HEK293 (cell line): ENCODE measurements around the gene GNPTG.

Source experiments
- BCL11B ChIP-seq: fragments of 450-650 bp; formaldehyde crosslinking; IDR thresholded peaks from 2 replicates; pipeline ENCODE4 v1.5.1; 2016; ENCODE audit warnings: low read depth, missing biosample characterization, missing genetic modification characterization
- HOXA7 ChIP-seq: sonication (generic); formaldehyde crosslinking; IDR thresholded peaks from 2 replicates; pipeline ENCODE4 v1.8.1; 2022; ENCODE audit warnings: missing genetic modification reagents, borderline replicate concordance
- HOXD13 ChIP-seq: sonication (generic); formaldehyde crosslinking; IDR thresholded peaks from 2 replicates; pipeline ENCODE4 v1.8.0; 2022; ENCODE audit warnings: missing genetic modification reagents, borderline replicate concordance
- KLF1 ChIP-seq: fragments of 450-650 bp; formaldehyde crosslinking; IDR thresholded peaks from 2 replicates; pipeline ENCODE4 v1.5.1; 2016; ENCODE audit warnings: missing biosample characterization, missing genetic modification characterization
- KLF16 ChIP-seq: fragments of 450-650 bp; formaldehyde crosslinking; IDR thresholded peaks from 2 replicates; pipeline ENCODE4 v1.5.1; 2017; ENCODE audit warnings: missing biosample characterization, missing genetic modification characterization
- MZF1 ChIP-seq: fragments of 450-650 bp; formaldehyde crosslinking; IDR thresholded peaks from 2 replicates; pipeline ENCODE4 v1.5.1; 2017; ENCODE audit warnings: missing biosample characterization, missing genetic modification characterization, borderline replicate concordance
- RBAK ChIP-seq: fragments of 450-650 bp; formaldehyde crosslinking; IDR thresholded peaks from 2 replicates; pipeline ENCODE4 v1.5.1; 2016; ENCODE audit warnings: missing biosample characterization, missing genetic modification characterization
- ZBTB48 ChIP-seq: fragments of 450-650 bp; formaldehyde crosslinking; IDR thresholded peaks from 2 replicates; pipeline ENCODE4 v1.5.1; 2016; ENCODE audit warnings: missing biosample characterization, missing genetic modification characterization
- ZBTB7A ChIP-seq: fragments of 450-650 bp; formaldehyde crosslinking; IDR thresholded peaks from 2 replicates; pipeline ENCODE4 v1.5.1; 2016; ENCODE audit warnings: low read depth, missing biosample characterization, missing genetic modification characterization
- ZEB2 ChIP-seq: fragments of 450-650 bp; formaldehyde crosslinking; IDR thresholded peaks from 2 replicates; pipeline ENCODE4 v1.5.1; 2016; ENCODE audit warnings: missing biosample characterization, missing genetic modification characterization
- ZFP37 ChIP-seq: fragments of 450-650 bp; formaldehyde crosslinking; IDR thresholded peaks from 2 replicates; pipeline ENCODE4 v1.5.1; 2016; ENCODE audit warnings: missing biosample characterization, missing genetic modification characterization
- ZNF211 ChIP-seq: fragments of 450-650 bp; formaldehyde crosslinking; IDR thresholded peaks from 2 replicates; pipeline ENCODE4 v1.5.1; 2016; ENCODE audit warnings: low read depth, missing biosample characterization, missing genetic modification characterization
- ZNF311 ChIP-seq: fragments of 450-650 bp; formaldehyde crosslinking; IDR thresholded peaks from 2 replicates; pipeline ENCODE4 v1.5.1; 2017; ENCODE audit warnings: missing biosample characterization, missing genetic modification characterization, borderline replicate concordance
- ZNF350 ChIP-seq: fragments of 450-650 bp; formaldehyde crosslinking; IDR thresholded peaks from 2 replicates; pipeline ENCODE4 v1.5.0; 2017; ENCODE audit warnings: missing biosample characterization, mild to moderate bottlenecking, missing genetic modification characterization
- ZNF366 ChIP-seq: fragments of 450-650 bp; formaldehyde crosslinking; conservative IDR thresholded peaks from 2 replicates; pipeline ENCODE4 v1.5.1; 2016; ENCODE audit warnings: missing biosample characterization, missing genetic modification characterization
- ZNF48 ChIP-seq: fragments of 450-650 bp; formaldehyde crosslinking; IDR thresholded peaks from 2 replicates; pipeline ENCODE4 v1.5.1; 2016; ENCODE audit warnings: missing biosample characterization, missing genetic modification characterization
- ZNF501 ChIP-seq: fragments of 450-650 bp; formaldehyde crosslinking; IDR thresholded peaks from 2 replicates; pipeline ENCODE4 v1.5.1; 2016; ENCODE audit warnings: missing biosample characterization, missing genetic modification characterization
- ZNF555 ChIP-seq: fragments of 450-650 bp; formaldehyde crosslinking; conservative IDR thresholded peaks from 2 replicates; pipeline ENCODE4 v1.5.1; 2017; ENCODE audit warnings: missing biosample characterization, mild to moderate bottlenecking, missing genetic modification characterization, inconsistent platforms
- ZNF626 ChIP-seq: fragments of 450-650 bp; sonication (Bioruptor Pico); formaldehyde crosslinking; IDR thresholded peaks from 2 replicates; pipeline ENCODE4 v1.5.1; 2018; ENCODE audit warnings: missing biosample characterization, missing genetic modification characterization, inconsistent platforms
- ZNF658 ChIP-seq: fragments of 450-650 bp; formaldehyde crosslinking; IDR thresholded peaks from 2 replicates; pipeline ENCODE4; 2016; ENCODE audit warnings: missing biosample characterization, missing genetic modification characterization
- ZNF670 ChIP-seq: fragments of 450-650 bp; formaldehyde crosslinking; IDR thresholded peaks from 2 replicates; pipeline ENCODE4 v1.5.1; 2016; ENCODE audit warnings: missing biosample characterization, missing genetic modification characterization, low read depth
- ZNF747 ChIP-seq: fragments of 450-650 bp; formaldehyde crosslinking; IDR thresholded peaks from 2 replicates; pipeline ENCODE4 v1.5.1; 2016; ENCODE audit warnings: missing biosample characterization, missing genetic modification characterization
- ZNF76 ChIP-seq: fragments of 450-650 bp; formaldehyde crosslinking; IDR thresholded peaks from 2 replicates; pipeline ENCODE4; 2016; ENCODE audit warnings: low read depth, missing biosample characterization, missing genetic modification characterization, borderline replicate concordance
- ZNF777 ChIP-seq: fragments of 450-650 bp; formaldehyde crosslinking; IDR thresholded peaks from 2 replicates; pipeline ENCODE4 v1.5.1; 2017; ENCODE audit warnings: missing biosample characterization, missing genetic modification characterization, borderline replicate concordance
- ZSCAN23 ChIP-seq: fragments of 450-650 bp; formaldehyde crosslinking; IDR thresholded peaks from 2 replicates; pipeline ENCODE4 v1.5.1; 2016; ENCODE audit warnings: missing biosample characterization, missing genetic modification characterization
- TF ChIP-seq, protein P1 (sequence below): fragments of 450-650 bp; formaldehyde crosslinking; IDR thresholded peaks from 2 replicates; pipeline ENCODE4 v1.5.1; 2016; ENCODE audit warnings: missing biosample characterization, missing genetic modification characterization
- TF ChIP-seq, protein P2 (sequence below): fragments of 450-650 bp; formaldehyde crosslinking; IDR thresholded peaks from 2 replicates; pipeline ENCODE4 v1.5.1; 2016; ENCODE audit warnings: missing biosample characterization, missing genetic modification characterization, low read depth
- TF ChIP-seq, protein P3 (sequence below): fragments of 450-650 bp; formaldehyde crosslinking; IDR thresholded peaks from 2 replicates; pipeline ENCODE4 v1.5.1; 2016; ENCODE audit warnings: missing biosample characterization, missing genetic modification characterization
- TF ChIP-seq, protein P4 (sequence below): fragments of 450-650 bp; formaldehyde crosslinking; IDR thresholded peaks from 2 replicates; pipeline ENCODE4 v1.5.1; 2017; ENCODE audit warnings: missing biosample characterization, missing genetic modification characterization
- TF ChIP-seq, protein P5 (sequence below): fragments of 450-650 bp; formaldehyde crosslinking; IDR thresholded peaks from 2 replicates; pipeline ENCODE4 v1.5.1; 2016; ENCODE audit warnings: missing biosample characterization, missing genetic modification characterization

Gene GNPTG

DNA sequence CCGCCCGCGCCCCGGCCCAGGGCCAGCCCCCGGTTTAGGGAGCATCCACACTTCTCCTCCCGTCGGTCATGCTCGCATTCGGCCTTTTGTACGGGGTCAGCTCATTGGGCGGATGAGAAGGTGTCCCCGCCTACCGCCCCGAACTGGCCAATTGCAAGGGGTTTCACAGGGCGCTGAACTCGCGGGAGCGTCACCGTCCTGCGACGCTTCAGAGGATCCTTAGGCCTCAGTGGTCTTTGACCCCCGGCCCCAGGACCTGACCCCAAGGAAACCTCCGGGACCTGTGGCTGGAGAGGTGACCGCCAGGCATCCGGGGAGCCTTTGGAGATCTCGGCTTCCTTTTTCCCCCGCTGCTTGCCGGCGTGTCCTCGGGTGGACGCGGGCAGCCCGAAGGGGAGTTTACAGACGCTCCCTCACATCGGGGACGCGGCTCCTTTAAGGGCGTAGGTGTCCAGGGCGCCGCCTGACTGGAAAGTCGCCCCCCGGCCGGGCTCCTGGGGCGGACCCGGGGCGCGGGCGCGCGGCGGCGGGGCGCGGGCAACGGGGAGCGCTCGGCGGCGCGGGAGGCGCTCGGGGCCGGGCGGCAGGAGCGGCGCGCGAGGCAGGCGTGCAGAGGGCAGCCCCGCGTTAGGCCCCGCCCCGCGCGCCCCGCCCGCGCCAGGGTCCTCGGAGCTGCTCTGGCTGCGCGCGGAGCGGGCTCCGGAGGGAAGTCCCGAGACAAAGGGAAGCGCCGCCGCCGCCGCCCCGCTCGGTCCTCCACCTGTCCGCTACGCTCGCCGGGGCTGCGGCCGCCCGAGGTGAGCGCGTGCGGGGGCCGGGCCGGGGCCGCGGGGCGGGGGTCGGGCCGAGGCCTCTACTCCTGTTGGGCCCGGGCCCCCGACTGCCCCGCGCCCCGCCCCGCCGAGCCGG is 42.5 kb upstream of the GNPTG start, which contains the start of gene UBE2I (continued):
- TF ChIP-seq ZNF366 (tag by site-specific recombination) (no peak), ZNF626 (tag by site-specific recombination) (no peak), ZBTB48 (tag by site-specific recombination) (peak; percentile 100), ZSCAN23 (tag by site-specific recombination) (0 out of 2 replicates have a peak, but pooled peaks have one; percentile 73), ZNF311 (tag by site-specific recombination) (no peak), ZNF670 (tag by site-specific recombination) (no peak), ZNF211 (tag by site-specific recombination) (no peak), HOXD13 (CRISPR knock-in tag) (no peak), BCL11B (tag by site-specific recombination) (peak; percentile 94), ZNF76 (tag by site-specific recombination) (peak; percentile 85), ZNF350 (no peak), HOXA7 (CRISPR knock-in tag) (no peak), KLF16 (tag by site-specific recombination) (peak; percentile 96), ZNF777 (tag by site-specific recombination) (peak; percentile 100), MZF1 (tag by site-specific recombination) (no peak), ZFP37 (tag by site-specific recombination) (peak; percentile 62; the same call in 1 of the 2 replicates), RBAK (tag by site-specific recombination) (no peak), ZNF747 (tag by site-specific recombination) (no peak), ZNF501 (tag by site-specific recombination) (peak; percentile 82; the same call in 1 of the 2 replicates), ZNF555 (tag by site-specific recombination) (no peak), ZBTB7A (peak; percentile 89), ZNF658 (no peak), KLF1 (tag by site-specific recombination) (peak; percentile 65), ZNF48 (tag by site-specific recombination) (no peak), ZEB2 (tag by site-specific recombination) (peak; percentile 96)
- TF ChIP-seq, protein P1, sequence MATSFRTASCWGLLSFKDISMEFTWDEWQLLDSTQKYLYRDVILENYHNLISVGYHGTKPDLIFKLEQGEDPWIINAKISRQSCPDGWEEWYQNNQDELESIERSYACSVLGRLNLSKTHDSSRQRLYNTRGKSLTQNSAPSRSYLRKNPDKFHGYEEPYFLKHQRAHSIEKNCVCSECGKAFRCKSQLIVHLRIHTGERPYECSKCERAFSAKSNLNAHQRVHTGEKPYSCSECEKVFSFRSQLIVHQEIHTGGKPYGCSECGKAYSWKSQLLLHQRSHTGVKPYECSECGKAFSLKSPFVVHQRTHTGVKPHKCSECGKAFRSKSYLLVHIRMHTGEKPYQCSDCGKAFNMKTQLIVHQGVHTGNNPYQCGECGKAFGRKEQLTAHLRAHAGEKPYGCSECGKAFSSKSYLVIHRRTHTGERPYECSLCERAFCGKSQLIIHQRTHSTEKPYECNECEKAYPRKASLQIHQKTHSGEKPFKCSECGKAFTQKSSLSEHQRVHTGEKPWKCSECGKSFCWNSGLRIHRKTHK (tag by site-specific recombination) = no peak
- TF ChIP-seq, protein P2, sequence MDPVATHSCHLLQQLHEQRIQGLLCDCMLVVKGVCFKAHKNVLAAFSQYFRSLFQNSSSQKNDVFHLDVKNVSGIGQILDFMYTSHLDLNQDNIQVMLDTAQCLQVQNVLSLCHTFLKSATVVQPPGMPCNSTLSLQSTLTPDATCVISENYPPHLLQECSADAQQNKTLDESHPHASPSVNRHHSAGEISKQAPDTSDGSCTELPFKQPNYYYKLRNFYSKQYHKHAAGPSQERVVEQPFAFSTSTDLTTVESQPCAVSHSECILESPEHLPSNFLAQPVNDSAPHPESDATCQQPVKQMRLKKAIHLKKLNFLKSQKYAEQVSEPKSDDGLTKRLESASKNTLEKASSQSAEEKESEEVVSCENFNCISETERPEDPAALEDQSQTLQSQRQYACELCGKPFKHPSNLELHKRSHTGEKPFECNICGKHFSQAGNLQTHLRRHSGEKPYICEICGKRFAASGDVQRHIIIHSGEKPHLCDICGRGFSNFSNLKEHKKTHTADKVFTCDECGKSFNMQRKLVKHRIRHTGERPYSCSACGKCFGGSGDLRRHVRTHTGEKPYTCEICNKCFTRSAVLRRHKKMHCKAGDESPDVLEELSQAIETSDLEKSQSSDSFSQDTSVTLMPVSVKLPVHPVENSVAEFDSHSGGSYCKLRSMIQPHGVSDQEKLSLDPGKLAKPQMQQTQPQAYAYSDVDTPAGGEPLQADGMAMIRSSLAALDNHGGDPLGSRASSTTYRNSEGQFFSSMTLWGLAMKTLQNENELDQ (tag by site-specific recombination) = no peak
- TF ChIP-seq, protein P3, sequence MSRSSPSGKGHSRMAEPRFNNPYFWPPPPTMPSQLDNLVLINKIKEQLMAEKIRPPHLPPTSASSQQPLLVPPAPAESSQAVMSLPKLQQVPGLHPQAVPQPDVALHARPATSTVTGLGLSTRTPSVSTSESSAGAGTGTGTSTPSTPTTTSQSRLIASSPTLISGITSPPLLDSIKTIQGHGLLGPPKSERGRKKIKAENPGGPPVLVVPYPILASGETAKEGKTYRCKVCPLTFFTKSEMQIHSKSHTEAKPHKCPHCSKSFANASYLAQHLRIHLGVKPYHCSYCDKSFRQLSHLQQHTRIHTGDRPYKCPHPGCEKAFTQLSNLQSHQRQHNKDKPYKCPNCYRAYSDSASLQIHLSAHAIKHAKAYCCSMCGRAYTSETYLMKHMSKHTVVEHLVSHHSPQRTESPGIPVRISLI = no peak
- TF ChIP-seq, protein P4, sequence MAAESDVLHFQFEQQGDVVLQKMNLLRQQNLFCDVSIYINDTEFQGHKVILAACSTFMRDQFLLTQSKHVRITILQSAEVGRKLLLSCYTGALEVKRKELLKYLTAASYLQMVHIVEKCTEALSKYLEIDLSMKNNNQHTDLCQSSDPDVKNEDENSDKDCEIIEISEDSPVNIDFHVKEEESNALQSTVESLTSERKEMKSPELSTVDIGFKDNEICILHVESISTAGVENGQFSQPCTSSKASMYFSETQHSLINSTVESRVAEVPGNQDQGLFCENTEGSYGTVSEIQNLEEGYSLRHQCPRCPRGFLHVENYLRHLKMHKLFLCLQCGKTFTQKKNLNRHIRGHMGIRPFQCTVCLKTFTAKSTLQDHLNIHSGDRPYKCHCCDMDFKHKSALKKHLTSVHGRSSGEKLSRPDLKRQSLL (tag by site-specific recombination) = 0 out of 2 replicates have a peak, but pooled peaks have one; percentile 18
- TF ChIP-seq, protein P5, sequence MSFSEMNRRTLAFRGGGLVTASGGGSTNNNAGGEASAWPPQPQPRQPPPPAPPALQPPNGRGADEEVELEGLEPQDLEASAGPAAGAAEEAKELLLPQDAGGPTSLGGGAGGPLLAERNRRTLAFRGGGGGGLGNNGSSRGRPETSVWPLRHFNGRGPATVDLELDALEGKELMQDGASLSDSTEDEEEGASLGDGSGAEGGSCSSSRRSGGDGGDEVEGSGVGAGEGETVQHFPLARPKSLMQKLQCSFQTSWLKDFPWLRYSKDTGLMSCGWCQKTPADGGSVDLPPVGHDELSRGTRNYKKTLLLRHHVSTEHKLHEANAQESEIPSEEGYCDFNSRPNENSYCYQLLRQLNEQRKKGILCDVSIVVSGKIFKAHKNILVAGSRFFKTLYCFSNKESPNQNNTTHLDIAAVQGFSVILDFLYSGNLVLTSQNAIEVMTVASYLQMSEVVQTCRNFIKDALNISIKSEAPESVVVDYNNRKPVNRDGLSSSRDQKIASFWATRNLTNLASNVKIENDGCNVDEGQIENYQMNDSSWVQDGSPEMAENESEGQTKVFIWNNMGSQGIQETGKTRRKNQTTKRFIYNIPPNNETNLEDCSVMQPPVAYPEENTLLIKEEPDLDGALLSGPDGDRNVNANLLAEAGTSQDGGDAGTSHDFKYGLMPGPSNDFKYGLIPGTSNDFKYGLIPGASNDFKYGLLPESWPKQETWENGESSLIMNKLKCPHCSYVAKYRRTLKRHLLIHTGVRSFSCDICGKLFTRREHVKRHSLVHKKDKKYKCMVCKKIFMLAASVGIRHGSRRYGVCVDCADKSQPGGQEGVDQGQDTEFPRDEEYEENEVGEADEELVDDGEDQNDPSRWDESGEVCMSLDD (tag by site-specific recombination) = peak; percentile 60; the same call in 1 of the 2 replicates
